ENCODE data around the gene ACP7. TPM values are rescaled to one million over a fixed set of nuclear protein-coding genes. Genes with fewer than 3 reads are reported as not detected.
"Not testable (repeated sequence)": the region's sequence is repeated elsewhere in the genome, so short reads cannot be mapped to it uniquely, and the experiment has no call there.

ACP7 gene
- total RNA-seq, 4 donors from 2014 or later, result 0.90 to 3.1 (median 1.6) TPM

DNA sequence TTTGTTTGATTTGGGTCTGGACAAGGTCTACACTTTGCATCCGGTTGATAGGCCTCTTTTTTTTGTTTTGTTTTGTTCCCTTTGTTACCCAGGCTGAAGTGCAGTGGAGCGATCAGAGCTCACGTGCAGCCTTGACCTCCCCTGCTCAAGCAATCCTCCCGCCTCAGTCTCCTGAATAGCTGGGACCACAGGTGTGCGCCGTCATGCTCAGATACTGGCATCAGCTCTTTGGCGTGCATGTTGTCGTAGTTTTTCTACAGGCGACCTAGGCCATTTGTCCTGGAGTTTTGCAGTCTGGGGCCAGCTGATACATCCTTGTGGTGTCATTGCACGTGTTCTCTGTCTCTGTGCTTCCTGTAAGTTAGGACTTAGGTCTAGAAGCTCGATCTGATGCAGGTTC lies 57.8 kb downstream of the ACP7 start:
- Histone ChIP-seq H3K4me1 (peaks cover 0 to 74% (median 41%) of the 10 kb centered on the region in 4 donors), H3K27ac (peak overlapping the region in 1 of 4 donors; percentile 21), H3K9me3 (no peaks in the 10 kb centered on the region), H3K27me3 (no peaks in the 10 kb centered on the region), H3K4me3 (no peak overlapping the region), H3K36me3 (no peaks in the 10 kb centered on the region)
- WGBS, 2 donors, result 76 to 80% methylated on average over 10 to 11 of the region's 11 CpGs
- no peak for DNase-seq (ENCODE audit: low spot score in 2 of 2)
- TF ChIP-seq POLR2A (IDR thresholded peaks at IDR 0.05) (no peak), EP300 (IDR thresholded peaks at IDR 0.05) (no peak)
- TF ChIP-seq, protein P1, sequence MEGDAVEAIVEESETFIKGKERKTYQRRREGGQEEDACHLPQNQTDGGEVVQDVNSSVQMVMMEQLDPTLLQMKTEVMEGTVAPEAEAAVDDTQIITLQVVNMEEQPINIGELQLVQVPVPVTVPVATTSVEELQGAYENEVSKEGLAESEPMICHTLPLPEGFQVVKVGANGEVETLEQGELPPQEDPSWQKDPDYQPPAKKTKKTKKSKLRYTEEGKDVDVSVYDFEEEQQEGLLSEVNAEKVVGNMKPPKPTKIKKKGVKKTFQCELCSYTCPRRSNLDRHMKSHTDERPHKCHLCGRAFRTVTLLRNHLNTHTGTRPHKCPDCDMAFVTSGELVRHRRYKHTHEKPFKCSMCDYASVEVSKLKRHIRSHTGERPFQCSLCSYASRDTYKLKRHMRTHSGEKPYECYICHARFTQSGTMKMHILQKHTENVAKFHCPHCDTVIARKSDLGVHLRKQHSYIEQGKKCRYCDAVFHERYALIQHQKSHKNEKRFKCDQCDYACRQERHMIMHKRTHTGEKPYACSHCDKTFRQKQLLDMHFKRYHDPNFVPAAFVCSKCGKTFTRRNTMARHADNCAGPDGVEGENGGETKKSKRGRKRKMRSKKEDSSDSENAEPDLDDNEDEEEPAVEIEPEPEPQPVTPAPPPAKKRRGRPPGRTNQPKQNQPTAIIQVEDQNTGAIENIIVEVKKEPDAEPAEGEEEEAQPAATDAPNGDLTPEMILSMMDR (IDR thresholded peaks at IDR 0.05), result no peak

DNA sequence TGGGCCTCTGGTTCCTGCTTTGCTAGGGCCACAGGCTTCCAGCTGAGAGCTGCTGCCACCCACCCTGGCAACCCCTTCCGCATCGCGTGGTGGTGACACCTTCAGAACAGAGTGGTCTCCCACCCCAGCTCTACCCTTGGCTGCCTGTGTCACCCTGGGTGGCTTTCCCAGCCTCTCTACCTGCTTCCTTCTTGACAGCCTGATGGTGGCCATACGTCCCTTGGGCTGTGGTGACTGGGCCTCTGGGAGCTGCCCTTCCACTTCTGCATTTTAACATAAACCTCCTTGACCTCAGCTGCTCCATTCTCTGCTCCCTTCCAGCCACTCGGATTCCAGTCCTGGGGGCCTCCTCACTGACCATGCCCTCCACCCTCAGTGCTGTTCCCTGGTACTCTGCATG lies 58.5 kb downstream of the ACP7 start:
- no peak for DNase-seq (ENCODE audit: low spot score in 2 of 2)
- Histone ChIP-seq H3K36me3 (no peaks in the 10 kb centered on the region), H3K4me3 (no peak overlapping the region), H3K4me1 (peaks cover 0 to 74% (median 42%) of the 10 kb centered on the region in 4 donors), H3K27ac (peak overlapping the region in 1 of 4 donors; percentile 21), H3K9me3 (no peaks in the 10 kb centered on the region), H3K27me3 (no peaks in the 10 kb centered on the region)
- TF ChIP-seq EP300 (IDR thresholded peaks at IDR 0.05), result no peak
- TF ChIP-seq POLR2A (IDR thresholded peaks at IDR 0.05), result no peak
- TF ChIP-seq, protein P1 (IDR thresholded peaks at IDR 0.05), result no peak
- WGBS, 2 donors, result 70 to 81% methylated on average over 5 of the region's 5 CpGs

DNA sequence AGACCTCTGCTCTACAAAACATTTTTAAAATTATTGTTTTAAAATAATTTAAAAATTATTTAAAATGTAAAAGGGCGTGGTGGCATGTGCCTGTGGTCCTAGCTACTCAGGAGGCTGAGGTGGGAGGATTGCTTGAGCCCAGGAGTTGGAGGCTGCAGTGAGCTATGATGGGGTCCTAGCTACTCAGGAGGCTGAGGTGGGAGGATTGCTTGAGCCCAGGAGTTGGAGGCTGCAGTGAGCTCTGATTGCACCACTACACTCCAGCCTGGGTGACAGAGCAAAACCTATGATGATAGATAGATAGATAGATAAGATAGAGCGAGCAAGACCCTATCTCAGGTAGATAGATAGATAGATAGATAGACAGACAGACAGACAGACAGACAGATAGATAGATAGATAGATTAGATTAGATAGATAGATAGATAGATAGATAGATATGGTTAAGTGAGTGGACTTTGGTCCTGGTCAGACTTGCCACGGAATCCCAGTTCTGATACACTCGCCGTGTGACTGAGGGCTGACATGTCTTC lies 59.7 kb downstream of the ACP7 start:
- peaks cover 0 to 63% (median 39%) of the 10 kb centered on the region in 4 donors for H3K4me1 ChIP-seq
- H3K27ac ChIP-seq, result peak overlapping the region; percentile 63 to 96 (median 82)
- not testable (repeated sequence) for H3K36me3 ChIP-seq; H3K9me3 ChIP-seq; H3K27me3 ChIP-seq; DNase-seq (ENCODE audit: low spot score in 2 of 2); H3K4me3 ChIP-seq
- 87 to 89% methylated on average over 5 of the region's 5 CpGs for WGBS, 2 donors

DNA sequence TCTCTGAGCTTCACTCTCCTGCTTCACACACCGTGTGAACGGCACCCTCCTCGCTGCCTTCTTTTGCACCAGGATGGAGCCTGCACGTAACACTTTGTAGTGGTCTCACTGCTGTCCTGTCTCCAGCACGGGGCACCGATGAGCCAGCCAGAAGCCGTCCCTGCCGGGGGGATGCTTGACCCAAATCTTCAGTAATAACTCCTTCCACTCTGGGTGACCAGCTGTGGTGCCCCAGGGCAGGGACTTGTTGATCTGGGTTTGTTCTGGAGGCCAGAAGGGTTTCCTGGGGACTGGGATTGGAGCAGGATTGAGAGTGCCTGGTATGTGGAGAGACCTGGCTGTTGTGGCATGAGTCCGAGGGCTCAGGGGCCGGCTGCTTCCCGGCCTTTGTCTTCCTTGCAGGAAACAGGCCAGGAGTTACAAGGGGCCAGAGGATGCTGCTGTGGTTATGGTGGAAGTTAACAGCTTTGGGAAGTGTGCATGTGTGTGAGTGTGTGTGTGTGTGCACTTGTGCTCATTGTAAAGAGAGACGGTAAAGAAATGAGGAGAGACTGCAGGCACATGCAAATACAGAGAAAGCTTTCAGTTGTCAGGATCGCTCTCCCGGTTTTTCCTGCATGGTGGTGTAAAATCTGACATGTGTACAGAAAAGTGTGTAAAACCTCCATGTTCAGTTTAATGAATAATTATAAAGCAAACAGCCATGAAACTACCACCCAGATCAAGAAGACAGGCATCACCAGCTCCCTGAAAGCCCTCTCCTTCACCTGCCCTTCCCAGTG lies 60.3 kb downstream of the ACP7 start:
- DNase-seq (ENCODE audit: low spot score in 2 of 2), result no peak
- Histone ChIP-seq H3K27me3 (no peaks in the 10 kb centered on the region), H3K4me3 (peak overlapping the region in 1 of 4 donors; percentile 19)

DNA sequence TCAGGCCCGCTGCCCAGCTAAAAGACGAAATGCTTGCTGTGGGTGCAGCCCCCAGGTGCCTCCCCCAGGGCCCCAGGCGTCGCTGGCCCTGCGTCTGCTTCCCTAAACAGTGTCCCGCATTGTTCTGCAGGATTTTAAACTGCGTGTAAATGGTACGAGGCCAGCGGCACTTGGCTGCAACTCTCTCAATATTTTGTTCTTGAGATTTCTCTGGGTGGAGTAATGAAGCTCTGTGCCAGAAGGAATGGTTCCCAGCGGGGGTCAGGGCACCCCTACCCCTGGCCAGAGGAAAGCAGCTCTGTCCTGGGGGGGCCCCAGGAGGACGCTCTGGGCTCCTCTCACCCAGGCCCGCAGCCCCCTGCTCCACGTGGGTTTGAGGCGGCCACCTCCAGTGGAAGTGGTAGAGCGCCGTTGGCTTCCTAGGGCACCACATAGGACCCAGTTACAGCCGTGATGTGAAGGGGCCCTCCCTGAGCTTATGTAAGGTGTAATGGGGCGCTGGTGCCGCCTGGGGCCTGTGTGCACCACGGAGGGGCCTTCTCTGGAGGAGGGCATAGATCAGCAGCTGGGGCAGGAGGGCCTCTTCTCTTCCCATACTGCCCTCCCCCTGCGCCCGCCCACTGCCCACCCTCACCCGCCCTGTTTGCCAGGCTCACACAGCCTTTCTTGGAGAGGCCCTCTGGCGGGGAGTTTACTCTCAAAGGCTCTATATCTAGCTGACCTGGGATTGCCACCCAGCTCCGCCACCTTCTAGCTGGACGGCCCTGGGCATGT lies 61.2 kb downstream of the ACP7 start:
- peaks cover 0 to 51% (median 30%) of the 10 kb centered on the region in 4 donors for H3K4me1 ChIP-seq
- WGBS, 2 donors, result 12 to 16% methylated on average over 17 to 19 of the region's 26 CpGs
- H3K36me3 ChIP-seq, result no peaks in the 10 kb centered on the region
- H3K9me3 ChIP-seq, result no peaks in the 10 kb centered on the region
- H3K27me3 ChIP-seq, result no peaks in the 10 kb centered on the region
- peak overlapping the region; percentile 2 to 19 (median 7) for H3K4me3 ChIP-seq
- DNase-seq (ENCODE audit: low spot score in 2 of 2), result no peak
- peak overlapping the region; percentile 73 to 96 (median 82) for H3K27ac ChIP-seq
- TF ChIP-seq, protein P1 (IDR thresholded peaks at IDR 0.05), result peak in 2 of 5 experiments; percentile 26 to 27
- TF ChIP-seq EP300 (IDR thresholded peaks at IDR 0.05), result peak; percentile 30 to 42
- TF ChIP-seq POLR2A (IDR thresholded peaks at IDR 0.05), result no peak

More for the DNA sequence above, 60.3 kb downstream of the ACP7 start:
- 22 to 35% methylated on average over 14 of the region's 14 CpGs for WGBS, 2 donors
- H3K9me3 ChIP-seq, result no peaks in the 10 kb centered on the region
- H3K27ac ChIP-seq, result peak overlapping the region; percentile 73 to 96 (median 82)
- peaks cover 0 to 57% (median 33%) of the 10 kb centered on the region in 4 donors for H3K4me1 ChIP-seq
- TF ChIP-seq EP300 (IDR thresholded peaks at IDR 0.05), result no peak
- TF ChIP-seq POLR2A (IDR thresholded peaks at IDR 0.05), result no peak
- TF ChIP-seq, protein P1 (IDR thresholded peaks at IDR 0.05), result no peak
- no peaks in the 10 kb centered on the region for H3K36me3 ChIP-seq
